Body of pancreas (tissue), 4 donors: ENCODE data around the gene MAP3K4.

Source experiments
- CTCF ChIP-seq, 7 experiments: fragments of 450-650 bp in 4 of 7; fragments of 200-600 bp in 3 of 7; sonication (generic) in 3 of 7; IDR thresholded peaks; one replicate each; pipeline ENCODE4 v1.5.1; 2016 to 2019; ENCODE audit warnings: antibody characterized with exemption in 7 of 7
- POLR2A ChIP-seq, 3 donors: fragments of 450-650 bp; IDR thresholded peaks; one replicate each; pipeline ENCODE4 v1.6.1; 2016; ENCODE audit warnings: antibody characterized with exemption in 3 of 3, mild to moderate bottlenecking in 2 of 3

DNA sequence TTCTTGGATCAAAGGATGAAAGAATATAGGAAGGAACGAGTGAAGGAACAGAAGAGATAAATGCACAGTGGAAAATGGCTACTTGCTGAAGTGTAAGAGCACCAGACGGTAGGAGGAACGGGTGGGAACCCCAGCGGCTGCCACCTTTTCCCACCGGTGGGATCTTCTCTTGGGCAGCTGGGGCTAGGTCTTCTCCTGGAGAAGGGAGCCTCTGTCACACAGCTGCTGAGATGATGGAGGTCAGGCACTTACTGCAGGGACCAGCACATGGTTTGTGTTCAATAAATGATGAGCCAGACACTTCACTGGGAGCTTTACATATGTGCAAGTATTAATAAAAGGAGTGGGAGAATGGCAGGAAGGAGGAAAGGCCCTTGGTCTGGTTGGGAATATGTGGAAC, 158.6 kb downstream of the MAP3K4 start:
- no peak for TF ChIP-seq CTCF (IDR thresholded peaks at IDR 0.05)
- no peak for TF ChIP-seq POLR2A (IDR thresholded peaks at IDR 0.05)
